Measurements from ENCODE around the gene KDSR.

The KDSR gene

GRCh38 chr18:63322206-63322605 lies 44.8 kb downstream of the KDSR start:
- no peak overlapping the region for H3K4me3 ChIP-seq (ENCODE audit: low read depth, low read length)
- TF ChIP-seq CTCF (IDR thresholded peaks at IDR 0.05; ENCODE audit: borderline replicate concordance, insufficient read depth, low read depth, low read length): no peak

- peak overlapping the region; percentile 79 for H3K4me3 ChIP-seq (ENCODE audit: low read depth, low read length)
Observed at GRCh38 chr18:63321291-63321690, 45.7 kb downstream of the KDSR start.

GRCh38 chr18:63320975-63321265 lies 46.1 kb downstream of the KDSR start:
- TF ChIP-seq CTCF (IDR thresholded peaks at IDR 0.05; ENCODE audit: borderline replicate concordance, insufficient read depth, low read depth, low read length): no peak
- H3K4me3 ChIP-seq (ENCODE audit: low read depth, low read length): peak overlapping the region; percentile 79

More at GRCh38 chr18:63321291-63321690, 45.7 kb downstream of the KDSR start:
- no peak for TF ChIP-seq CTCF (IDR thresholded peaks at IDR 0.05; ENCODE audit: borderline replicate concordance, insufficient read depth, low read depth, low read length)

GRCh38 chr18:63320123-63320974 lies 46.7 kb downstream of the KDSR start:
- TF ChIP-seq CTCF (IDR thresholded peaks at IDR 0.05; ENCODE audit: borderline replicate concordance, insufficient read depth, low read depth, low read length): 0 out of 2 replicates have a peak, but pooled peaks have one; percentile 9
- H3K4me3 ChIP-seq (ENCODE audit: low read depth, low read length): peak overlapping the region; percentile 79

- H3K4me3 ChIP-seq (ENCODE audit: low read depth, low read length): peak within 1 kb of the TSS; percentile 86
- no peak for TF ChIP-seq CTCF (IDR thresholded peaks at IDR 0.05; ENCODE audit: borderline replicate concordance, insufficient read depth, low read depth, low read length)
Observed at GRCh38 chr18:63319383-63320122, 47.5 kb downstream of the KDSR start, which contains the start of gene BCL2. Gene BCL2, minus strand, starts transcription at chr18:63319769.

GRCh38 chr18:63318889-63319382 lies 48.1 kb downstream of the KDSR start:
- H3K4me3 ChIP-seq (ENCODE audit: low read depth, low read length): peak overlapping the region; percentile 86
- no peak for TF ChIP-seq CTCF (IDR thresholded peaks at IDR 0.05; ENCODE audit: borderline replicate concordance, insufficient read depth, low read depth, low read length)

Measured in GM12875 (cell line).